HG03378 (cell line): ENCODE results near the gene ENTPD8.
"Not testable (repeated sequence)": the region's sequence is repeated elsewhere in the genome, so short reads cannot be mapped to it uniquely, and the experiment has no call there.

ENCODE experiments used
- ATAC-seq: cut with Tn5 transposase; IDR thresholded peaks from one replicate; pipeline ENCODE4 v1.9.1; 2021; ENCODE audit warnings: mild to moderate bottlenecking, moderate library complexity; ENCODE audit not compliant: unreplicated experiment

Gene ENTPD8

DNA sequence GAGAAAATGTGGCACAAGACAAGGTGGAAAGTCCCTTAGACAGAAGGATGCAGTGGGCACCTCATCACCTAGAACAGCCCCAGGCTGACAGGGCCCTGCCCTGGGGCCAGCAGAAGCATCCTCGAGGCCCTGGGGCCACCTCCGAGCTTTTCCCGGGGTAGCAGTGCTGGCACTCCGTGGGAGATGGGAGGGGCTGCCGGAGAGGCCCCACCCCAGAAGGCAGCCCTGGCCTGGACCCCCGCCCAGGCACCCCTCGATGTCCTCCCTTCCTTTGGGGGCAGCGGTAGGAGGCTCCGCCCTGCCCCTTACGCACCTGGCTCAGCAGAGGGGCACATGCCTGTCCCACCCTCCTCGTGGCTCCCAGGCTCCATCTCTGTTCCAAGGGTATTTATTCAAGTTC lies 35.7 kb upstream of the ENTPD8 start:
- no peak for ATAC-seq

DNA sequence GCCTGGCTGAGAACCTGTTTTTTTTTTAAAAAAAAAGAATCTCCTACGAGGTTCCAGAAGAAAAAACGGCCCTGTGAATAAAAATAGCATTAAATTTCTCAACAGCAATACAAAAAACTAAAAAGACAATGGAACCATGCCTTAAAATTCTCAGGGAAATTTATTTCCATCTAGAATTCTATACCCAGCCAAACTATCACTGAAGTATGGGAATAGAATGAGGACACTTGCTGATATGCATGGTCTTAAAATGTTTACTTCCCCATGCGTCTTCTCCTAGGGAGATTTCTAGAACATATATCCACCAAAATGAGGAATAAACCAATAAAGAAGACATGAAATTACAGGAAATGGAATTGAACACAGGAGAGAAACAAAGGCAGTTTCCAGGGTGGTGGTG lies 34.5 kb upstream of the ENTPD8 start:
- ATAC-seq = no peak

DNA sequence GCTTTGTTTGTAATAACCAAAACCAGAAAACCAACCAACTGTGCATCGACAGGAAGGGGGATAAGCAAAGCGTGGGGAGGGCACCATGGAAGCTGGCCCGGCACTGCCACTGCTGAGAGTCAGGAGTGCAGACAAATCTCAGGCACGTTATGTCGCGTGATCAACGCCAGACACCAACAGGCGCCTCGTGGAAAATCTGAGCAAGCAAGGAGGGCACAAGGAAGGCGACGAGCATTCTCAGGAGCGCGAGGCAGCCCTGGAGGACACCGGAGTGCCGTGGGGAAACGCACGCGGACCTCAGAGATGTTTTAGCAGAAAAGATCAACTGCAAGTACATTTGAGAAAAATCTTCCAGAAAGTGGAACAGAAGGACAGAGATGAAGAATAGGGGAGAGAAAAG lies 33.1 kb upstream of the ENTPD8 start:
- ATAC-seq = no peak

DNA sequence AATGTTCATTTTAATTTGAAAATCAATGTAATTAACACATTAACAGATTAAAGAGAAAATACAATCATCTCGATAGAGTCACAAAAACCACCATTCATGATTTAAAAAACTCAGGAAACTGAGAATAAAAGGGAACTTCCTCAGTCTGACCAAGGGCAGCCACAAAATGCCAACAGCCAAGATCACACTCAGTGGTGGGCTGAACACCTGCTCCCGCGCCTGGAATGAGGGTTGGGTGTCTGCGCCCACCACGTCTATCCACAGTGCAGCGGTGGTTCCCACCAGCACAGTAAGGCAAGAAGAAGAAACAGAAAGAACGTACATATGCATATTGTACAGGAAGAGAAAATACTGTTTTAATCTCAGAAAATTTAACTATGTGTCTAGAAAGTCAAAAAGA lies 29.6 kb upstream of the ENTPD8 start:
- no peak for ATAC-seq

DNA sequence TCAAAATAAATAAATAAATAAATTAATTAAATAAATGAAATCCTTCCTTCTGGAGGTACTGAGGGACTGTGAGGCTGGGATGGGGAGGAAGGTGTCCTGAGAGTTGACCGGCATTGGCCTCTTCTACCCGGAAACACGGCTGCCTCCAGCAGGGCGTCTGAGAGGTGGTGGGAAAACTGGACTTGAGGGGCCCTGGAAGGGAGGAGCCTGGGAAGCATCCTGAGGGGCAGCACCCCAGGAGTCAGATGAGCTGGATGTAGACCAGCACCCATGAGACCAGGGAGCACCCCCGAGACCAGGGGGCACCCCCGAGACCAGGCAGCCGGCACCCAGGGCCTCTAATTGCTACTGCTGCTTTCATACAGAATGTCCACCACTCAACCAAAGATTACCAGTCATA lies 26.7 kb upstream of the ENTPD8 start:
- ATAC-seq = no peak

DNA sequence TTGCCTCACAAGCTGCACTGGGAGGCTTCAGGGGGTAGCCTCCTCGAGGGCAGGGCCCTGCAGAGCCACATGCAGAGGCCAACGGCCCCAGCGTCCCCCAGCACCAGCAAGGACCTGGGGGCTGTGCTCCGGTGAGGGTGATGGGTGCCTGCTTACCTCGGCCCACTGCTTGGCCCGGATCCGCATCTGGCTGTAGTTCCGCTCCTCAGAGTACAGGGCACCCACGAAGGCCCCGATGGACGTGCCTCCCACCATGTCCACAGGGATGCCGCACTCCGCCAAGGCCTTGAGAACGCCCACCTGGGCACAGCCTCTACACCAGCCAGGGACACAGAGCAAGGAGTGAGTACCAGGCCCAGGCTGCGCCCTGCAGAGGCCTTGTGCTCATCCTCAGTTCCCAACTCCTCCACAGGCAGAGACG lies 26.0 kb upstream of the ENTPD8 start:
- ATAC-seq = no peak

DNA sequence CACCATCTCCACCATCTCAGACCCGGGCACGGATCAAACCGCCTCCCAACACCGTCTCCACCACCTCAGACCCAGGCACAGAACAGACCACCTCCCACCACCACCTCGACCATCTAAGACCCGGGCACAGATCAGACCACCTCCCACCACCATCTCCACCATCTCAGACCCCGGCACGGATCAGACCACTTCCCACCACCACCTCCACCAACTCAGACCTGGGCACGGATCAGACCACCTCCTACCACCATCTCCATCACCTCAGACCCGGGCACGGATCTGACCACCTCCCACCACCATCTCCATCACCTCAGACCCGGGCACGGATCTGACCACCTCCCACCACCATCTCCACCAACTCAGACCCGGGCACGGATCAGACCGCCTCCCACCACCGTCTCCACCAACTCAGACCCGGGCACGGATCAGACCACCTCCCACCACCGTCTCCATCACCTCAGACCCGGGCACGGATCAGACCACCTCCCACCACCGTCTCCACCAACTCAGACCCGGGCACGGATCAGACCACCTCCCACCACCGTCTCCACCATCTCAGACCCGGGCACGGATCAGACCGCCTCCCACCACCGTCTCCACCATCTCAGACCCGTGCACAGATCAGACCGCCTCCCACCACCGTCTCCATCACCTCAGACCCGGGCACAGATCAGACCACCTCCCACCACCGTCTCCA lies 25.4 kb upstream of the ENTPD8 start:
- not testable (repeated sequence) for ATAC-seq

DNA sequence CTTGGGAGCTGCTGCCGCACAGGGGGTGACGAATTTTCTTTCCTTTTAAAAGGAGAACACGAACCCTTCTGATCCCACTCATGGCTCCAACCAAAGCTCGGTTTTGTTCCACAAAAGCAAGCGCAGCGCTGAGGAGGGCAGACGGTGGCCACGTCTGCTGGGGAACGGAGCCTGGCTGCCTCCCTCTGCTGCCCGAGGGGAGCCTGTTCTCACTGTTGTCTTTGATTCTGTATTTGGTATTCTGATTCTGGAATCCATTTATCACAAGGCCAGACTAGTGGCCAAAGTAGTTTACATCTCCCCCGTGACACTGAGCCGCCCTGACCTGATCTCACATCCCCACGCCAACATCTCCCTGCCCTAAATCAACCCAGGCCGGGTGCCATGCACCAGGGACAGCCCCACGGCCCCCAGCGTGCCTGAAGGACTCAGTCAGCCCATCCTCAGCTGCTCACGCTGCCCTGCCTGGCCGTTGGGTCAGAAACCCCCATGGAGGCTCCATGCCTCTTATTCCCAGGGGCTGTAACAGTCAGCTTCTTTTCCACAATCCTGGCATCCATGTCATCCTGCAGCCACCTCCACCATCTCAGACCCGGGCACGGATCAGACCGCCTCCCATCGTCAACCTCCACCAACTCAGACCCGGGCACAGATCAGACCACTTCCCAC lies 24.7 kb upstream of the ENTPD8 start:
- ATAC-seq = no peak

DNA sequence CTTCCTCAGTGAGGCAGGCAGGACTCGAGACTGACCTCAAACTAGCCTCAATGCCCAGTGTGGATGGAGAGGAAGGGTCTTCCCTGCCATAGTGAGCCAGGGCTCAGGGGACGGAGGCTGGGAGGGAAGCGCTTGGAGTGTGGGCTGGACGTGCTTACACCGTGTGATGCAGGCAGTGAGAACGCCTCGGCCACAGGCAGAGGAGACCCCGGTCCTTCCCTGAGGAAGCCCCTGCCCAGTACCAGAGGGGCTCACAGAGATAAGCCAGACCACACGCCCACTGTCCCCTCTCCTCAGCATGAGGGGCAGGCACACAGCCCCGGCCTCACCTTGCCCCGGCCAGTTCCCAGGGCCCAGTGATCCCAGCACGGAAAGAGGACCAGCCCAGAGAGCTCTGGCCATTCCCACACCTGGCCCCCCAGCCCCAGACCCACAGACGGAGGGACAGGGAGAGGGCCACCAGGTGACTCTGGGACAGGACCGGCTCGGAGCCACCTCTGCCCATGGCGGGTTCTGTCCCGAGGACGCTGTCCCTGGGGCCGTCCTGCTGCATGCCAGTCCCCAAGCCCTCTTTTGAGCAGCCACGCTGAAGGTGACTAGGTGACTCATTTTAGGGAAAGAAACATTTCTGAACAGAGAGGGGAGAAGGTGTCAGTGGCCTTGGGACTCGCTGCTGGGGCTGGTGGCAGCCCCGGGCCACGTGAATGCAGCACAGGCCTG lies 24.0 kb upstream of the ENTPD8 start:
- no peak for ATAC-seq

DNA sequence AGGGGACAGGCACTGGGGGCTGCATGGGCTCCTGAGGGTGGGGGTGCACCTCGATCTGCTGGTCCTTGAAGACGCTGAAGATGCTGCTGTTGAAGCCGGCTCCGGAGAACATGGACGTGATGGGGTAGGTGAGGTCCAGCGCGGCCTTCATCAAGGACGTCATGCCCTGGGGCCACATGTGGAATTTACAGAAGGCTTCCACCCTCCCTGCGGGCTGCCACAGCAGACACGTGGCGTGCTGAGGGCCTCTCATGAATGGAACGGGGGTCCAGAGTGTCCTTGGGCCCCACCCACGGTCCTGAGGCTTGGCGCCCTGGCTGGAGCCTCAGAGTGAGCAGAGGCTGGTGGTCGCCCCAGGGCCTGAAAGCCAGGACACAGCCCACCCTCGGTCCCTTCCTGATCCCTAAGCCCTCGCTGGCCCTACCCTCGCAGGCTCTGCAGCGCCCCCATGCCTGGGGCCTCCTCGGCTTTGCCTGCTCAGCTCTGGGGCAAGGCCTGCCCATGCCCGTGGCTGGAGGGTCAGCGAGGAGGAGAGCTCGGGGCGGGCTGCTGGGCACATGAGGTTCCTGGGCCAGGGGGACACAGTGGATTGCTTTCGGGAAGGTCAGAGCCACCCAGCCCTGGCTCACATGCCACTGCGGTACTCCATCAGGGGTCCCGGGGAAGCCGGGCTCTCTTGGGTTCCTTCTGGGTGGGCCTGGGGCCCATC lies 23.3 kb upstream of the ENTPD8 start:
- no peak for ATAC-seq

DNA sequence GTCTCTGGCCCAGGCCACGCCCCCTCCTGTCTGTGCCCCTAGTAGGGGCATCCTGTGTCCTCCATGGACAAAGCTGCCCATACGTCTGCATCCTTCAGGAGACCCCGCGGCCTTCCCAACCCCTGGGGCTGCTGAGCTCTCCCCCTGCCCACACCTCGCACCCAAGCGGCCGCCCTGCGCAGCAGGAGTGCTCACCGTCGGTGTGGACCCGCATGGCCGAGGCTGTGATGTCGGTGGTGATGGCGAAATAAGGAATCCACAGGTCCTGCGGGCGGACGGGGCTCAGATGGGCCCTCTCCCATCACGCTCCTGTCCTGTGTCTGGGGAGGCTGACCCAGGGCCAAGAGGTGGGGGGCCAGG lies 22.8 kb upstream of the ENTPD8 start:
- no peak for ATAC-seq

DNA sequence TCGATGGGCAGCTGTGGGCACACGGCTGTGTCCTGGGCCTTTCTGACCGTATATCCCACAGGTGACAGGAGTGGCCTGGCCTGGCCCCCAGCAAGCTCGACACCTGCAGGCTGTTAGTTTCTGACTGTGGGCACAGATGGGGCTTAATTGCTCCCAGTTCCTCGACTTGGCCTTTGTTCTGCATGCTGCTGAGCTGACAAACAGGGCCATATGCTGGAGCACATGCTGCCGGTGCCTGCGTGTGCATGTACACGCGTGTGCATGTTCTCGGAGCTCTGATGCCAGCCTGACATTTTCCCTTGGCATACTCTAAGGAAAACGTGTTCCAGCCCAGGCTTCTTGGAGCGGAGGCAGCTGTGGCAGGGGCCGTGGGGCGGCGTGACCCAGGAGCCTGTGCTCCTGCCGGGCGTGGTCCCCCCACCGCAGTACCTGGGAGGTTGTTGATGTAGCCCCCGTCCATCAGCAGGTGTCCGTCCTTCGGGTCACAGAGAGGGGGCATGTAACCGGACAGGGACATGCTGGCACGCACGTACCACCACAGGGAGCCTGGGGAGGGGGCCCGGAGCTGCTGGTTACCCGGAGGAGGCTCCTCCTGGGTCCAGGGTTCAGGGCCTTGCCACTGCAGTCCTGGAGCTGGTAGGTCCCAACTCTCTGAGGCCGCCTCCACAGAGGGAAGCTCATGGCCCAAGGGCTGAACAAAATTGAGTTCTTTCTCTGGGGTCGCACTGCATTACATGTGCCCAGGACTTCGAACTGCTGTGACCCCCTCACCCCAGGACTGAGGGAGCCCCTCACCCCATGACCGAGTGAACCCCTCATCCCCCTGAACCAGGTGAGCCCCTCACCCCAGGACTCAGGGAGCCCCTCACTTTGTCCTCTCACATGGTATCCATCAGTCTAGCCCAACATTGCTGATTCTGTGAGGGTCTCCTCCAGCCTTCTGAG lies 22.1 kb upstream of the ENTPD8 start:
- no peak for ATAC-seq

DNA sequence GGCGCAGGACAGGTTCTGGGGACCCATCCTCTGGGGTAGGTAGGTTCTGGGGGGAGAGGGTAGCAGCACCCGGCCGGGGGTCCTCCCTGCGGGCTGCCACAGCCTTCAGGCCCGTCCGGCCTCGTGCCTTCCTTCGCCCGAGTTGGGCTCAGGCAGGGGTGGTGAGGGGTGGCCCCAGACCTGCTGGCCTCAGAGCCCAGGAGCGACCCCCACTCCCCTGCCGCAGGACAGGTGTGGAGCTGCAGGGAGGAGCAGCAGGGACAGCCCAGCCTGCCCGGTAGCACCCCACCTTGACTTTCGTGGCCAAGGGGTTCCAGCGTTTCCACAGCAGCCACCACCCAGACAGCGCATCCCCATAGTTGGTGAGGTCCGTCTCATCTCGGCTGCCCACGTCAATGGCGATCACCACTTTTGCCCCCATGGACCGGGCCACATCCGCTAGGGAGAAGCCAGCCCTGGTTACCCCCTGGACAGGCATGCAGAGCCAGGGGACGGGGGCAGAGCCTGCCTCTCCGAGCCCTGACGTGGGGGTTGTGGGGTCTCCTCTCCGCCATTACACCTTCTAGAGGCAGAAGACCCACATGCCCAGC lies 21.3 kb upstream of the ENTPD8 start:
- no peak for ATAC-seq

DNA sequence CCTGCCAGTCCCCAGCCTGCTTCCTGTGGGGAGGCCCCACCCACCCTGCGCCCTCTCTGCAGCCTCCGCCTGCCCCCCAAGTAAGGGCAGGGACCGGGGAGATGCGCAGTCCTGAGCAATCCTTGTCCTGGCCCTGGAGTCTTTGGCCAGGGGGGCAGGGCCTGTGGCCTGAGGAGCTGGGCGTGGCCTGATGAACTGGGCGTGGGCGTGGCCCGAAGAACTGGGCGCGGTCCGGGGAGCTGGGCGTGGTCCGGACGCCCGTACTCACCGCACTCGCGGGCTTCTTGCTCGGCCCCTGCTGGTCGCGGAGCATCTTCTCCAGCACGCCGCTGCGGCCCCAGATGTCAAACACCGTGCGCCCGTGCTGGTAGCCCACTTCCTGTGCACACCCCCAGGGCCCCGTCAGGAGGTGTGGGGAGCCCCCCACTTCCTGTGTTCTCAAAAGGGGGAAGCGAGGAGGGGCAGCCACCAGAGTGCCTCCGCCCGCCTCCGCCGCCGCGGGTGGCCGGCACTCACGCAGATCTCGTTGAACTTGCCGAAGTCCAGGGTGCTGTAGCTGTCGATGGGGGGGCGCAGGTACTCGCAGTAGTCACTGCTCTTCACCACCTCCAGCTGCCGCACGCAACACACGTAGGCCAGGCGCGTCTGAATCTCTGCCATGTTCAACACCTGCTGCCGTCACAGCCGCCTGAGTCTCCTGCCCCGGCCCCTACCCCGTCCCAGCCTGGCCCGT lies 20.7 kb upstream of the ENTPD8 start:
- peak; percentile 58 for ATAC-seq

DNA sequence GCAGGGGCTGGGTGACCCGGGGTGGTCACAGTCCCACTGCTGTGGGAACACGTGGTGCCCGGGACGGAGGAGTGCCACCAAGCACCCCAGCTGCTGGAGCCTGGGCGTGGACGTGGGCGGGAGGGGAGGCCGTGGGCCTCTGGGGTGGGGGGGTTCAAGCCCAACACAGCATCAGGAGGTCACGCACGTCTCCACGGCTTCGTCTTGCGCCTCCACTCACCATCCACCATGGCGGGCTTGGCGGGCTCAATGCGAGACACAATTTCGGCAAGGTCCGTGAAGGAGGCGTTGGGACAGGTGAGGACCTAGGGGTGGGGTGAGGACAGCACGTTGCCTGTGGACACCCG lies 20.1 kb upstream of the ENTPD8 start:
- ATAC-seq = no peak

DNA sequence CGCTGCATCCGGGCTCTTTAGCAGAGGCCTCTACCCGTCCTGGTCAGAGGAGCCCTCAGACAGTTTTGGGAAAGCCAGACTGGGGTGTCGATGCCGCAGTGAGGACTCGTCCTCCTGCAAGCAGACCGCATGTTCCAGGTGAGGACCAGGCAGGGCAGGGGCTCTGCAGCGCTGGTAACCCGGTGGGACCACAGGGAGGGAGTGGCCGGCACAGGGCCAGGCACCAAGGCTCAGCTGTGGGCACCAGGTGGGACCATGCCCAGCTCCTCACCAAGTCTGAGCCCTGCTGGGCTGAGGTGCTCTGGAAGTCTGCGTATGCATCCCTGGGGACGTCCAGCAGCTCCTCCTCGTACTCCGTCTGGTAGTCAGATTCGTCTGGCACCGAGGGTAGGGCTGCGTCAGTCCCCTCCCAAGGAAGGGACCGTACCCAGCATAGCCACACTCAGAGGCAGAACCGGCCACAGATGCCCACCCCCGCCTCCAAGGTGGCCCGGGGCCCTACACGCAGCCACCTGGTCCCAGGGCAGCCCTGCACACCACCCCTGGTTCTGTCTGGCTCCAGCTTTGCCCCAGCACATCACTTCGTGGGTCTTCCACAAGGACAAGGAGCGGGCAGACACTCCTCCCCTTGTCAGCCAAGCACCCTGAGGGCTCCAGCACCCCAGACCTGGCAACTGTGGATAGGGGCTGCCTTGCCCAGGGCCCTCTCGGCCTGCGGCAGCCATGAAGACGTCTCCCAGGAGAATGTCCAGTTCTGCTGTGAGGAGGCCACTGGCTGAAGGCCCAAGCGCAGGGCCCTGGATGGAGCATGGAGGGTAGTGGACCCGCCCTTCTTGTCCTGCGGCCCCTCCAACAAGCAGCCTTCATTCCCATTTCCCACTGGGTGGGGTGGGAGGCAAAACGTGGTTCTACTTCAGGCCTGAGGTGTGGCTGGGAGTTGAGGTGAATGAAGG lies 19.5 kb upstream of the ENTPD8 start:
- ATAC-seq = no peak

DNA sequence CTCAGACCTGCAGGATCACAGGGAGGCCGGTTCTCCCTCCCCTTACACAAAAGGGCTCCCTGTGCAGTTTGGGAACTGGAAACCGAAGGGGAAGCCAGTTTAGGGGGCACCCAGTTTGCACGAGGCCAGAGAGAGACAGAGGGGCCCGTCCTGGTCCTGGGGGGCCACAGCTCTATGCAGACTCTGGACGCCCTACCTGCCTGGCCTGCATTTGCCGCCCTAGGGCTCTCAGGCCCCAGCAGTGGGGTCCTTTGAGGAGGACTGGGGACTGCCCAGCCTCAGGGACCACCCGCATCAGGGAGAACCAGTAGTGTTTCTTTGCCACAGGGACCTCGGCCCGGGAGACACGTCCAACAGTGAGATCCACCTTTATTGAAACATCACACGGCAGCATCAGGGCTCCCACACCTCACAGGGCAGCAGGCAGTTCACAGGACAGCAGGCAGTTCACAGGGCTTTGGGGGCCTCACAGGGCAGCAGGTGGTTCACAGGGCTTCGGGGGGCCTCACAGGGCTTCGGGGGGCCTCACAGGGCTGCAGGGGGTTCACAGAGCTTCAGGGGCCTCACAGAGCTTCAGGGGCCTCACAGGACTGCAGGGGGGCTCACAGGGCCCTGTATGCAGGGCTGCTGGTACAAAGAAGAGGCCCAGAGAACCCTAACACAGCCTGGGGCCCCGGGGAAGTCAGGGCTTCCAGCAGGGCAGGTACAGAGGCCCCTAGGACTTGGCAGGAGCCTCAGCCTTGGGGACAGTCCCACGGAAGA lies 18.6 kb upstream of the ENTPD8 start:
- no peak for ATAC-seq

DNA sequence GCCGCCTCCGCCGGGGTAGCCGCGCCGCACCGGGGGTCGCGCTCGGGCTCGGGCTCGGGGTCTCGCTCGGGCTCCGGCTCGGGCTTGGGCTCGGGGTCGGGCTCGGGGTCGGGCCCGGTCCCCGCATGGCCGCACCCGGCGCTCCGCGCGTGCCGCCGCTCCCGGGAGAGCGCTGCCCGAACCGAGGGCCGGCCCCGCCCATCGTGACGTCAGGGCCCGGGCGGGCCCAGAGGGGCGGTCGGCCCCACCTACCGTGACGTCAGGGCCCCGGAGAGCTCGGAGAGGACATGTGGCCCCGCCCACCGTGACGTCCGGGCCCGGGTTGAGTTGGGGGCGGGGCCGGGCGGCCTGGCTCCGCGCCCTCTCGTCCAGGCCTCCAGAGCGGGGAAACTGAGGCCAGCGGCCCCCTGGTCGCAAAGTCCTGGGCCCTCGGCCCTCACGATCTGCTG lies 18.0 kb upstream of the ENTPD8 start, which contains the start of gene NSMF:
Gene NSMF (minus strand): TSS at position 183 of the 449 bp plus-strand sequence. CDS start 232 bp downstream, outside the sequence.
- peak; percentile 37 for ATAC-seq
